Activated CD8-positive, alpha-beta T cell treated with anti-CD3 and anti-CD28 coated beads for 36 hours (primary cell): Measurements from ENCODE around the gene ASTN1. TPM values are rescaled to one million over a fixed set of nuclear protein-coding genes. Genes with fewer than 3 reads are reported as not detected.

Experiments used
- ATAC-seq: fragments of 200-7000 bp; cut with Tn5 transposase; one replicate; pipeline ENCODE4 v1.10.0; 2021; ENCODE audit warnings: mild to moderate bottlenecking, moderate library complexity
- CTCF ChIA-PET: fragments of 350-600 bp; sonication (Branson Sonifier 250); formaldehyde crosslinking; loops from one replicate; lab custom pipeline; 2021; ENCODE audit warnings: antibody characterized with exemption; lab: Charles Lee
- POLR2A ChIA-PET: fragments of 350-600 bp; sonication (Branson Sonifier 250); formaldehyde crosslinking; loops from one replicate; lab custom pipeline; 2021; ENCODE audit warnings: antibody characterized with exemption; lab: Charles Lee
- DNase-seq: peaks from one replicate; pipeline ENCODE4 v3.0.0-alpha.2; 2020
- H3K27ac Mint-ChIP-seq: one replicate; pipeline ENCODE4 v1.8.0; 2021; ENCODE audit warnings: mild to moderate bottlenecking, mixed read lengths
- H3K27me3 Mint-ChIP-seq: one replicate; pipeline ENCODE4 v1.8.0; 2021; ENCODE audit warnings: mixed read lengths
- H3K36me3 Mint-ChIP-seq: one replicate; pipeline ENCODE4 v1.8.0; 2021; ENCODE audit warnings: low read depth, mixed read lengths
- H3K4me1 Mint-ChIP-seq: one replicate; pipeline ENCODE4 v1.8.0; 2021; ENCODE audit warnings: low read depth, mixed read lengths
- H3K4me3 Mint-ChIP-seq: one replicate; pipeline ENCODE4 v1.8.0; 2021; ENCODE audit warnings: mild to moderate bottlenecking, moderate library complexity, mixed read lengths
- H3K9me3 Mint-ChIP-seq: one replicate; pipeline ENCODE4 v1.8.0; 2021; ENCODE audit warnings: mixed read lengths
- intact Hi-C: fragments of 100-400 bp; cut with micrococcal nuclease; formaldehyde crosslinking; loops from one replicate; pipeline ENCODE4 v1.10.0; 2022
- total RNA-seq, 2 experiments: library from RNA; stranded (reverse); gene quantifications; one replicate each; pipeline ENCODE4 v1.2.3, GENCODE V29; 2021
- TF ChIP-seq, protein P1 (sequence below): fragments of 200-600 bp; IDR thresholded peaks from one replicate; pipeline ENCODE4 v1.8.0; 2022; ENCODE audit warnings: antibody characterized with exemption, mild to moderate bottlenecking

ASTN1 gene
- total RNA-seq, 2 experiments from 2014 or later: not detected

DNA sequence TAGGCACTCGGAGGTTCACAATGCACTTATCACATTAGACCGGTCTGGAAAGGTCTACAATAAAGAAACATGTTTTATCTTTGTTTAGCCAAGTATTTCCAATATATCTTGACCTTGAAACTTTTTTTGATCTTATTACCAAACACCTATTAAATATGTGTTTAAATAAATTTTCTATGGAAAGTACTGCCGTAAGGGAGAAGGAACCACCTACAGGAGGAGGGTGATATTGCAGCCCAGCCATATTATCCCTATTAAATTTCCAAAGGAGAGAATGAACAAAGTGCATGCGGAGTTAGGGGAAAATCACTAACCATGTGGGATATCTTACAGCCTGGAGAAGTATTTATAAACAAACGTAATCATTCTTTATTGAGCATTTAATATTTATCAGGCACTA, 20.7 kb upstream of the ASTN1 start:
- TF ChIP-seq, protein P1, sequence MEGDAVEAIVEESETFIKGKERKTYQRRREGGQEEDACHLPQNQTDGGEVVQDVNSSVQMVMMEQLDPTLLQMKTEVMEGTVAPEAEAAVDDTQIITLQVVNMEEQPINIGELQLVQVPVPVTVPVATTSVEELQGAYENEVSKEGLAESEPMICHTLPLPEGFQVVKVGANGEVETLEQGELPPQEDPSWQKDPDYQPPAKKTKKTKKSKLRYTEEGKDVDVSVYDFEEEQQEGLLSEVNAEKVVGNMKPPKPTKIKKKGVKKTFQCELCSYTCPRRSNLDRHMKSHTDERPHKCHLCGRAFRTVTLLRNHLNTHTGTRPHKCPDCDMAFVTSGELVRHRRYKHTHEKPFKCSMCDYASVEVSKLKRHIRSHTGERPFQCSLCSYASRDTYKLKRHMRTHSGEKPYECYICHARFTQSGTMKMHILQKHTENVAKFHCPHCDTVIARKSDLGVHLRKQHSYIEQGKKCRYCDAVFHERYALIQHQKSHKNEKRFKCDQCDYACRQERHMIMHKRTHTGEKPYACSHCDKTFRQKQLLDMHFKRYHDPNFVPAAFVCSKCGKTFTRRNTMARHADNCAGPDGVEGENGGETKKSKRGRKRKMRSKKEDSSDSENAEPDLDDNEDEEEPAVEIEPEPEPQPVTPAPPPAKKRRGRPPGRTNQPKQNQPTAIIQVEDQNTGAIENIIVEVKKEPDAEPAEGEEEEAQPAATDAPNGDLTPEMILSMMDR: no peak
- H3K9me3 Mint-ChIP-seq: no peaks in the 10 kb centered on the region
- H3K27me3 Mint-ChIP-seq: peaks cover 19% of the 10 kb centered on the region
- no peak overlapping the region for H3K4me3 Mint-ChIP-seq
- H3K4me1 Mint-ChIP-seq: peaks cover 7% of the 10 kb centered on the region
- POLR2A ChIA-PET: no interaction called here
- no peak for DNase-seq
- no peak for ATAC-seq
- no peak overlapping the region for H3K27ac Mint-ChIP-seq
- intact Hi-C loops: no loop called here
- H3K36me3 Mint-ChIP-seq: no peaks in the 10 kb centered on the region
- CTCF ChIA-PET: no interaction called here

- ATAC-seq: no peak
- no peak for DNase-seq
- intact Hi-C loops: loop anchor here (5.0 kb wide), 1 partner anchor 287 kb away; no protein-coding TSS in a partner anchor
- no peak overlapping the region for H3K4me3 Mint-ChIP-seq
- TF ChIP-seq, protein P1: no peak
- ChIA-PET CTCF (interaction anchor here (0.7 kb wide), 1 partner anchor 663 kb away, joined by 3 read pairs; no protein-coding TSS in a partner anchor), POLR2A (no interaction called here)
- no peaks in the 10 kb centered on the region for H3K9me3 Mint-ChIP-seq
- no peaks in the 10 kb centered on the region for H3K36me3 Mint-ChIP-seq
- no peak overlapping the region for H3K27ac Mint-ChIP-seq
- H3K4me1 Mint-ChIP-seq: peaks cover 7% of the 10 kb centered on the region
- H3K27me3 Mint-ChIP-seq: peaks cover 23% of the 10 kb centered on the region
These were observed 19.3 kb upstream of the ASTN1 start for GRCh38 chr1:177183836-177184235.

- H3K4me1 Mint-ChIP-seq: peaks cover 7% of the 10 kb centered on the region
- H3K27me3 Mint-ChIP-seq: peaks cover 23% of the 10 kb centered on the region
- TF ChIP-seq, protein P1: peak; percentile 73
- ATAC-seq (peak; percentile 77), DNase-seq (peak; percentile 58)
- no peak overlapping the region for H3K27ac Mint-ChIP-seq
- no peaks in the 10 kb centered on the region for H3K9me3 Mint-ChIP-seq
- no peaks in the 10 kb centered on the region for H3K36me3 Mint-ChIP-seq
- POLR2A ChIA-PET: no interaction called here
- CTCF ChIA-PET: interaction anchor here (0.6 to 2.1 kb wide), 9 partner anchors 11 to 286 kb away, joined by 3 to 11 read pairs (median 3); partner anchors contain the start of gene BRINP2
- intact Hi-C loops: loop anchor here (5.0 kb wide), 1 partner anchor 284 kb away; no protein-coding TSS in a partner anchor
- peak overlapping the region; percentile 19 for H3K4me3 Mint-ChIP-seq
These were observed 17.2 kb upstream of the ASTN1 start for GRCh38 chr1:177181631-177182291.

DNA sequence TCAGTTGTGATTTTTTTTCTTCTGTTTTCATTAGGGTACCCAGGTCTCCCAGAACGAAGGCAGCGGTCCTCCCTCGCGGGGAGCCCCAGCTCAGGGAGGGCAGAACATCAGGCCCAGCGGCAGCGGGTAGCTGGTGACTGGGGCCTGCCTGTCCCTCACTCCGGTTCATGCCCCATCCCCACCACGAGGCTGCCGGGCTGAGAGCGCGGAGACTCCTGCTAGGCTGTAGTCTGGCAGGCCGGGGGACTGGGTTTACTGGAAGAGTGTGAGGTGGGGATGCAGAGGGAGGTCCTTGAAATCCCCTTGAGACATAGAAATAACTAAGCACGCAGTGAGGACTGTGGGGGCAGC, 16.7 kb upstream of the ASTN1 start:
- peaks cover 1% of the 10 kb centered on the region for H3K9me3 Mint-ChIP-seq
- H3K36me3 Mint-ChIP-seq: no peaks in the 10 kb centered on the region
- DNase-seq: no peak
- H3K4me1 Mint-ChIP-seq: peaks cover 7% of the 10 kb centered on the region
- POLR2A ChIA-PET: no interaction called here
- TF ChIP-seq, protein P1: no peak
- no peak for ATAC-seq
- intact Hi-C loops: loop anchor here (5.0 kb wide), 1 partner anchor 284 kb away; no protein-coding TSS in a partner anchor
- H3K4me3 Mint-ChIP-seq: peak overlapping the region; percentile 19
- CTCF ChIA-PET: interaction anchor here (1.0 to 2.1 kb wide), 3 partner anchors 11 to 285 kb away, joined by 3 to 11 read pairs (median 6); partner anchors contain the start of gene BRINP2
- peaks cover 23% of the 10 kb centered on the region for H3K27me3 Mint-ChIP-seq
- no peak overlapping the region for H3K27ac Mint-ChIP-seq

- TF ChIP-seq, protein P1: no peak
- ChIA-PET POLR2A (no interaction called here), CTCF (no interaction called here)
- DNase-seq (no peak), ATAC-seq (no peak)
- Mint-ChIP-seq H3K4me1 (no peaks in the 10 kb centered on the region), H3K9me3 (peaks cover 1% of the 10 kb centered on the region), H3K36me3 (no peaks in the 10 kb centered on the region), H3K27me3 (peaks cover 18% of the 10 kb centered on the region), H3K27ac (no peak overlapping the region), H3K4me3 (no peak overlapping the region)
- intact Hi-C loops: no loop called here
These were observed 10.6 kb upstream of the ASTN1 start for GRCh38 chr1:177174921-177175634.
